Activated T-helper 2 cell treated with anti-CD3 and anti-CD28 coated beads, Interferon-gamma antibody, Interleukin-2, Interleukin-4, amounts not matched to agents 10 μg/mL and 5 μg/mL and 100 μg/mL, durations not matched to agents 14 hours and 24 hours and 36 hours (primary cell): ENCODE measurements around the gene ZNG1B. TPM values are rescaled to one million over a fixed set of nuclear protein-coding genes. Genes with fewer than 3 reads are reported as not detected.
A peak's percentile ranks its signal among the peaks of the same experiment; 100 is the strongest.
"Not testable (repeated sequence)": the region's sequence is repeated elsewhere in the genome, so short reads cannot be mapped to it uniquely, and the experiment has no call there.

Source experiments
- DNase-seq: peaks from one replicate; pipeline ENCODE4 v3.0.0; 2021; ENCODE audit warnings: low spot score
- H3K27ac Mint-ChIP-seq: one replicate; pipeline ENCODE4 v1.8.0; 2021; ENCODE audit warnings: mixed read lengths
- H3K27me3 Mint-ChIP-seq: one replicate; pipeline ENCODE4 v1.8.0; 2021; ENCODE audit warnings: low read depth, mixed read lengths
- H3K36me3 Mint-ChIP-seq: one replicate; pipeline ENCODE4 v1.8.0; 2021; ENCODE audit warnings: low read depth, mixed read lengths
- H3K4me1 Mint-ChIP-seq: one replicate; pipeline ENCODE4 v1.8.0; 2021; ENCODE audit warnings: low read depth, mixed read lengths
- H3K4me3 Mint-ChIP-seq: one replicate; pipeline ENCODE4 v1.8.0; 2021; ENCODE audit warnings: low read depth, mild to moderate bottlenecking, moderate library complexity, mixed read lengths
- H3K9me3 Mint-ChIP-seq: one replicate; pipeline ENCODE4 v1.8.0; 2021; ENCODE audit warnings: mixed read lengths
- intact Hi-C: fragments of 100-400 bp; cut with micrococcal nuclease; formaldehyde crosslinking; loops from one replicate; pipeline ENCODE4 v1.15.1; 2023
- total RNA-seq: library from RNA; stranded (reverse); gene quantifications from 2 replicates; pipeline ENCODE4 v1.2.3, GENCODE V29; 2022

ZNG1B gene
- total RNA-seq, 1 donor from 2014 or later: 42.9 TPM

GRCh38 chr2:113511859-113512258 lies 74.4 kb downstream of the ZNG1B start:
- H3K27ac Mint-ChIP-seq, H3K4me1 Mint-ChIP-seq, intact Hi-C loops, H3K36me3 Mint-ChIP-seq, H3K9me3 Mint-ChIP-seq, H3K4me3 Mint-ChIP-seq, DNase-seq: not testable (repeated sequence)
- peaks cover 28% of the 10 kb centered on the region for H3K27me3 Mint-ChIP-seq

GRCh38 chr2:113515457-113515856 lies 78.0 kb downstream of the ZNG1B start:
- H3K9me3 Mint-ChIP-seq, H3K36me3 Mint-ChIP-seq, H3K4me1 Mint-ChIP-seq, DNase-seq, H3K27ac Mint-ChIP-seq, H3K4me3 Mint-ChIP-seq, intact Hi-C loops: not testable (repeated sequence)
- H3K27me3 Mint-ChIP-seq: peaks cover 12% of the 10 kb centered on the region

- H3K27ac Mint-ChIP-seq, intact Hi-C loops, H3K4me3 Mint-ChIP-seq, H3K9me3 Mint-ChIP-seq, DNase-seq, H3K4me1 Mint-ChIP-seq, H3K36me3 Mint-ChIP-seq: not testable (repeated sequence)
- H3K27me3 Mint-ChIP-seq: peaks cover 14% of the 10 kb centered on the region
These were observed 78.5 kb downstream of the ZNG1B start for GRCh38 chr2:113515995-113516394.

- H3K36me3 Mint-ChIP-seq, H3K4me1 Mint-ChIP-seq, H3K4me3 Mint-ChIP-seq, DNase-seq, H3K27ac Mint-ChIP-seq, H3K9me3 Mint-ChIP-seq, intact Hi-C loops: not testable (repeated sequence)
- H3K27me3 Mint-ChIP-seq: peaks cover 14% of the 10 kb centered on the region
These were observed 79.5 kb downstream of the ZNG1B start for GRCh38 chr2:113517025-113517424.

GRCh38 chr2:113520837-113521236 lies 83.3 kb downstream of the ZNG1B start:
- H3K36me3 Mint-ChIP-seq, H3K9me3 Mint-ChIP-seq, H3K4me1 Mint-ChIP-seq, H3K27ac Mint-ChIP-seq, DNase-seq, H3K4me3 Mint-ChIP-seq, H3K27me3 Mint-ChIP-seq, intact Hi-C loops: not testable (repeated sequence)

- intact Hi-C loops, H3K27ac Mint-ChIP-seq, H3K27me3 Mint-ChIP-seq, H3K4me1 Mint-ChIP-seq, H3K36me3 Mint-ChIP-seq, H3K4me3 Mint-ChIP-seq, H3K9me3 Mint-ChIP-seq, DNase-seq: not testable (repeated sequence)
These were observed 84.0 kb downstream of the ZNG1B start for GRCh38 chr2:113521492-113521891.

GRCh38 chr2:113524986-113525385 lies 87.5 kb downstream of the ZNG1B start:
- intact Hi-C loops, H3K4me3 Mint-ChIP-seq, H3K27ac Mint-ChIP-seq, H3K36me3 Mint-ChIP-seq, H3K27me3 Mint-ChIP-seq, H3K4me1 Mint-ChIP-seq, H3K9me3 Mint-ChIP-seq, DNase-seq: not testable (repeated sequence)

- H3K36me3 Mint-ChIP-seq, H3K27me3 Mint-ChIP-seq, DNase-seq, H3K27ac Mint-ChIP-seq, intact Hi-C loops, H3K4me3 Mint-ChIP-seq, H3K4me1 Mint-ChIP-seq, H3K9me3 Mint-ChIP-seq: not testable (repeated sequence)
These were observed 90.0 kb downstream of the ZNG1B start for GRCh38 chr2:113527350-113528045.

- H3K27me3 Mint-ChIP-seq, H3K9me3 Mint-ChIP-seq, intact Hi-C loops, H3K27ac Mint-ChIP-seq, H3K4me3 Mint-ChIP-seq, DNase-seq, H3K36me3 Mint-ChIP-seq, H3K4me1 Mint-ChIP-seq: not testable (repeated sequence)
These were observed 90.6 kb downstream of the ZNG1B start for GRCh38 chr2:113528126-113528525.

- DNase-seq, H3K27ac Mint-ChIP-seq, H3K9me3 Mint-ChIP-seq, intact Hi-C loops, H3K4me1 Mint-ChIP-seq, H3K4me3 Mint-ChIP-seq, H3K36me3 Mint-ChIP-seq: not testable (repeated sequence)
- peaks cover 16% of the 10 kb centered on the region for H3K27me3 Mint-ChIP-seq
These were observed 91.4 kb downstream of the ZNG1B start for GRCh38 chr2:113528904-113529303.

GRCh38 chr2:113532991-113533390 lies 95.5 kb downstream of the ZNG1B start:
- H3K27ac Mint-ChIP-seq, H3K4me3 Mint-ChIP-seq, intact Hi-C loops, H3K9me3 Mint-ChIP-seq, H3K36me3 Mint-ChIP-seq, H3K4me1 Mint-ChIP-seq, DNase-seq: not testable (repeated sequence)
- peaks cover 16% of the 10 kb centered on the region for H3K27me3 Mint-ChIP-seq

- H3K4me3 Mint-ChIP-seq, H3K9me3 Mint-ChIP-seq, H3K36me3 Mint-ChIP-seq, DNase-seq, H3K27ac Mint-ChIP-seq, H3K4me1 Mint-ChIP-seq, intact Hi-C loops: not testable (repeated sequence)
- peaks cover 16% of the 10 kb centered on the region for H3K27me3 Mint-ChIP-seq
These were observed 99.1 kb downstream of the ZNG1B start for GRCh38 chr2:113536573-113536972.

- H3K4me1 Mint-ChIP-seq, intact Hi-C loops, DNase-seq, H3K27ac Mint-ChIP-seq, H3K9me3 Mint-ChIP-seq, H3K36me3 Mint-ChIP-seq: not testable (repeated sequence)
- peaks cover 16% of the 10 kb centered on the region for H3K27me3 Mint-ChIP-seq
- H3K4me3 Mint-ChIP-seq: peak overlapping the region; percentile 63
These were observed 103.3 kb downstream of the ZNG1B start for GRCh38 chr2:113540834-113541203.
